OCI-LY1 (cell line): ENCODE data around the gene DBF4.
"Not testable (repeated sequence)": the region's sequence is repeated elsewhere in the genome, so short reads cannot be mapped to it uniquely, and the experiment has no call there.

Source experiments
- CTCF ChIP-seq: fragments of 200-600 bp; sonication (generic), shearing (Covaris generic); IDR thresholded peaks from 2 replicates; pipeline ENCODE4 v1.5.1; 2017; ENCODE audit warnings: mild to moderate bottlenecking, antibody characterized with exemption, low read length, moderate library complexity, mixed read lengths
- EZH2 ChIP-seq: fragments of 200-600 bp; sonication (generic), shearing (Covaris generic); IDR thresholded peaks from 2 replicates; pipeline ENCODE4 v1.8.0; 2017; ENCODE audit warnings: borderline replicate concordance, mixed run types, mild to moderate bottlenecking, antibody characterized with exemption, low read length, moderate library complexity, mixed read lengths

GRCh38 chr7:87866533-87866932 is 9.8 kb upstream of the DBF4 start:
- TF ChIP-seq CTCF, EZH2: not testable (repeated sequence)
